Upper lobe of right lung (tissue), 1 donor: ENCODE data around the gene PTPN3. TPM values are rescaled to one million over a fixed set of nuclear protein-coding genes. Genes with fewer than 3 reads are reported as not detected.

Experiments used
- ATAC-seq: fragments of 200-7000 bp; cut with Tn5 transposase; one replicate; pipeline ENCODE4 v1.9.1; 2020; ENCODE audit warnings: mild to moderate bottlenecking, moderate library complexity
- DNase-seq: peaks from one replicate; pipeline ENCODE4 v3.0.0-alpha.2; 2020
- H3K27ac ChIP-seq: fragments of 200-600 bp; one replicate; pipeline ENCODE4 v1.8.0; 2022
- H3K27me3 ChIP-seq: fragments of 200-600 bp; one replicate; pipeline ENCODE4 v1.8.0; 2022; ENCODE audit warnings: mild to moderate bottlenecking
- H3K36me3 ChIP-seq: fragments of 200-600 bp; one replicate; pipeline ENCODE4 v1.8.0; 2022
- H3K4me1 ChIP-seq: fragments of 200-600 bp; one replicate; pipeline ENCODE4 v1.8.0; 2022
- H3K4me3 ChIP-seq: fragments of 200-600 bp; one replicate; pipeline ENCODE4 v1.8.0; 2022; ENCODE audit warnings: mild to moderate bottlenecking
- H3K9me3 ChIP-seq: fragments of 200-600 bp; one replicate; pipeline ENCODE4 v1.8.0; 2022
- CTCF ChIP-seq: fragments of 200-600 bp; IDR thresholded peaks from one replicate; pipeline ENCODE4 v1.8.0; 2022; ENCODE audit warnings: antibody characterized with exemption
- intact Hi-C: fragments of 100-400 bp; cut with DNase I; formaldehyde crosslinking; loops from one replicate; pipeline ENCODE4 v1.11.0; 2022
- total RNA-seq: library from RNA; stranded (reverse); fragmentation: NEBNext Ultra II Directional; extraction: Animal tissue kit (Norgen Biotek cat#: 25700); gene quantifications from one replicate; pipeline ENCODE4 v1.2.1, GENCODE V29; 2021
- donor health status: DM: no; HTN: yes; CAD: no; lungs with severe emphysema.

Gene PTPN3
- total RNA-seq, 1 donor from 2014 or later, result 17.1 TPM

DNA sequence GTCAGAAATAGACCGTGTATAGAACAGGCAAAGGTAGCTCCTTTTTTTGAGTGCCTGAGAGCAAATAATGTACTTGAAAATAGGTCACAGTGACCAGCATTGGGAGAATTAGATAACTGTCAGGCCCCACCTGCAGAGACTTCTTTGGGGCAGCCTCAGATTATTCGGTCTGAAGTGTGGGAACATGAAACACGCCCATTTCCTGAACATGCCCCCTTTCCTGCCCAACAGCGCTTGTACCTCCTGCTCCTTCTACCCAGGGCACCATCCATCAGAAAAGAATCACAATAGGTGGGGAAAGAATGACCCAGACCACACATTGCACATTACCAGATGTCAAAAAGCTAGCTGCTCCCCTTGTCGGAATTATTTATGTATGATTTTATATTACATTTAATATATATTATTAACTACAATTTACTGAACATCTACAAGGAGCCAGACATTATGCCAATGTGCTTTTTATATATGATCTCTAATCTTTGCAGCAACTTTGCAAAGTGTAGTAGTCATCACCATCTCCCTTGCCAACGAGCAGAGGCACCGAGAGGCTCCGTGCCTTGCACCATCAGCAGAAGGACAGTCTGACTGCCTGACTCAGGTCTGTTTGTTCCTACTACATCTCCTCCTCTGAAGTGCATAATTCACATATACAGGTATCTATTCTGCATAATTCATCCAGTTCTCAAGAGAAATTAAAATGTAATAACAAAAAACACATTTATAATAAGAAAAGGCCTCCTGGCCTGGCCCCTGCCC, 39.5 kb downstream of the PTPN3 start:
- no peak for ATAC-seq

DNA sequence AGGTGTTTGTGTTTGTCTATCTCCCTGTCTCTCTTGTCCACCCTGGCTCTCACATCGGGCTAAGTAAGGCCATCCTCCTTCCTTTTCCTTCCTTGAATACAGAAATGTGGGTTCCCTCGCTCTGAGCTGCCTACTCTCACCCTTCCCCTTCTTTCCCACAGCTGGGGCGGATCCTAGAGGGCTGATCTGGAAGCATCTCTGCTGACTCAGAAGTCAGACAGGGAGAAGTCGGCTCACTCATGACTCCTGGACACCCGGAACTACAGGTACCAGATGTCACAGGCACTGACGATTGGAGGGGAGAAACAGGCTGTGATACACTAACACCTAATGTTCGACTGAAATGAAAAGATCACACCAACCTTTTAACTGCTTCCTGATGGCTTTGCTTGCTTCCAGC, 41.3 kb downstream of the PTPN3 start:
- Histone ChIP-seq H3K27ac (no peak overlapping the region), H3K4me3 (no peak overlapping the region), H3K36me3 (no peaks in the 10 kb centered on the region), H3K27me3 (no peaks in the 10 kb centered on the region), H3K9me3 (no peaks in the 10 kb centered on the region), H3K4me1 (no peaks in the 10 kb centered on the region)
- intact Hi-C loops, result no loop called here
- DNase-seq, result no peak
- no peak for TF ChIP-seq CTCF
- no peak for ATAC-seq

More for the DNA sequence above, 39.5 kb downstream of the PTPN3 start:
- Histone ChIP-seq H3K27me3 (no peaks in the 10 kb centered on the region), H3K4me3 (no peak overlapping the region), H3K9me3 (no peaks in the 10 kb centered on the region), H3K27ac (no peak overlapping the region), H3K36me3 (no peaks in the 10 kb centered on the region), H3K4me1 (no peaks in the 10 kb centered on the region)
- intact Hi-C loops, result no loop called here
- no peak for TF ChIP-seq CTCF
- DNase-seq, result no peak

DNA sequence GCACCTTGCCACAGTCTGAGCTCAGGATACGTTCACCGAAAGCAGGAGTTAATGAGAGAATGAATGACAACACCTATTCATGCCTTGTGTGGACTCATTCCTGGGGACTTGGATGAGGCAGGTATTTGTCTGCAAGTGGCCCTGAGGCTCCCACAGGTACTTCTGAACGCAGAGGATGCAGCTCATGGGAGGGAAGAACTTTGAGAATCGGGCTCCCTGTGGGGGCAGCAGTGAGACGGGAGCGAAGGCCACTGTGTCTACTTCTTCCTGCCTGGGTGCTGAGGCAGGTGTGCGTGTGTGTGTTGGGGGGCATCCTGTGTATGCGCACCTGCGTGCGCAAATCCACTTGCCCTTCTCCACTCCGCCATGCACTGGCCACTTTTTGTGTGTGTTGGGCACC, 42.2 kb downstream of the PTPN3 start:
- no peaks in the 10 kb centered on the region for H3K9me3 ChIP-seq
- H3K36me3 ChIP-seq, result no peaks in the 10 kb centered on the region
- H3K27me3 ChIP-seq, result no peaks in the 10 kb centered on the region
- no peaks in the 10 kb centered on the region for H3K4me1 ChIP-seq
- TF ChIP-seq CTCF, result no peak
- DNase-seq (no peak), ATAC-seq (no peak)
- intact Hi-C loops, result no loop called here
- H3K27ac ChIP-seq, result no peak overlapping the region
- H3K4me3 ChIP-seq, result no peak overlapping the region

DNA sequence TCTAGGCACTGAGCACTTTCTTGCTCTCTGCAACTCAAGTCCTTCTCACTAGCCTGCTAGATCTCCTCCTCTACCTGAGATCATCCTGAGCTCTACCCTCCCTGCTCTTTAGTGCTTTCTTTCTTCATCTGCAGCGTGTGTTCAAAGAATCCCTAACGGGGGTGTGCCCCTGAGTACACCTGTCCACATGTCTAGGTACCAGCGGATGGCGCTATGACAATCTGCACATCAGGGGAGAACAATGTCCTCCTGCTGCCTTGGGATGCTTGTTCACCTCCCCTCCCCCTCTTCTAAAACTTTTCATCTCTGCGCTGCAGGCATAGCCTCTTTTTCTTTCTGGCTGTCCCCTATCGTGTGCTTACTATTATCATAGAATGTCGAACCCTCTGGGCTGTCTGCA, 42.7 kb downstream of the PTPN3 start:
- H3K4me1 ChIP-seq, result no peaks in the 10 kb centered on the region
- ATAC-seq (no peak), DNase-seq (no peak)
- H3K27ac ChIP-seq, result no peak overlapping the region
- no peak for TF ChIP-seq CTCF
- H3K9me3 ChIP-seq, result no peaks in the 10 kb centered on the region
- no peaks in the 10 kb centered on the region for H3K27me3 ChIP-seq
- no peak overlapping the region for H3K4me3 ChIP-seq
- intact Hi-C loops, result no loop called here
- H3K36me3 ChIP-seq, result no peaks in the 10 kb centered on the region

- H3K27me3 ChIP-seq, result no peaks in the 10 kb centered on the region
- H3K27ac ChIP-seq, result no peak overlapping the region
- no peaks in the 10 kb centered on the region for H3K36me3 ChIP-seq
- TF ChIP-seq CTCF, result no peak
- no peak overlapping the region for H3K4me3 ChIP-seq
- no peaks in the 10 kb centered on the region for H3K9me3 ChIP-seq
- intact Hi-C loops, result no loop called here
- no peaks in the 10 kb centered on the region for H3K4me1 ChIP-seq
- ATAC-seq (no peak), DNase-seq (no peak)
Observed at GRCh38 chr9:109454601-109455155, 43.4 kb downstream of the PTPN3 start.
